Thoracic aorta (tissue), 2 donors: Measurements from ENCODE around the gene SH3TC1. TPM values are rescaled to one million over a fixed set of nuclear protein-coding genes. Genes with fewer than 3 reads are reported as not detected.

Experiments
- ATAC-seq: fragments of 150-250 bp; one replicate; pipeline ENCODE4 v1.8.0; 2017; ENCODE audit warnings: low read depth; ENCODE audit not compliant: insufficient number of reproducible peaks, low FRiP score
- DNase-seq: peaks from one replicate; pipeline ENCODE4 v3.0.0-alpha.2; 2020; ENCODE audit warnings: low spot score
- H3K27ac ChIP-seq, 2 donors: fragments of 200-600 bp; sonication (generic); 1 replicate in 1 of 2; 2 replicates in 1 of 2; pipeline ENCODE4 v1.5.1; 2016; ENCODE audit warnings: mild to moderate bottlenecking in 2 of 2, moderate library complexity in 2 of 2
- H3K27me3 ChIP-seq: fragments of 200-600 bp; sonication (generic); replicated peaks from 2 replicates; pipeline ENCODE4 v1.6.0; 2016; ENCODE audit warnings: mild to moderate bottlenecking; ENCODE audit not compliant: insufficient read depth
- H3K36me3 ChIP-seq: fragments of 200-600 bp; sonication (generic); one replicate; pipeline ENCODE4 v1.5.1; 2016
- H3K4me1 ChIP-seq, 2 donors: fragments of 200-600 bp; sonication (generic); 1 replicate in 1 of 2; 2 replicates in 1 of 2; pipeline versions ENCODE4 v1.5.1 to v1.6.0; 2016; ENCODE audit warnings: low read depth in 2 of 2, mild to moderate bottlenecking in 1 of 2; ENCODE audit not compliant: control insufficient read depth in 1 of 2
- H3K4me3 ChIP-seq: fragments of 200-600 bp; sonication (generic); 2 replicates; pipeline ENCODE4 v1.5.1; 2016; ENCODE audit warnings: mild to moderate bottlenecking
- H3K9me3 ChIP-seq: fragments of 200-600 bp; sonication (generic); 2 replicates; pipeline ENCODE4 v1.5.1; 2016
- total RNA-seq, 2 donors: library from RNA; depleted of rRNA; stranded (reverse); fragments of >200 nt; gene quantifications; one replicate each; pipeline versions ENCODE4 v1.1.0 to v1.2.3, GENCODE V29; 2016
- TF ChIP-seq, protein P1 (sequence below): fragments of 200-600 bp; sonication (generic); IDR thresholded peaks from one replicate; pipeline ENCODE4 v1.5.1; 2019; ENCODE audit warnings: antibody characterized with exemption

SH3TC1 gene
- total RNA-seq, 2 donors from 2014 or later, result 63.2 to 68.6 TPM

GRCh38 chr4:8228319-8229250, 29.5 kb downstream of the SH3TC1 start:
- Histone ChIP-seq H3K4me3 (peak overlapping the region; percentile 32), H3K27me3 (no peaks in the 10 kb centered on the region), H3K4me1 (peaks cover 8 to 25% of the 10 kb centered on the region in 2 donors), H3K27ac (no peak overlapping the region), H3K9me3 (no peaks in the 10 kb centered on the region), H3K36me3 (no peaks in the 10 kb centered on the region)
- peak; percentile 58 for ATAC-seq
- TF ChIP-seq, protein P1, sequence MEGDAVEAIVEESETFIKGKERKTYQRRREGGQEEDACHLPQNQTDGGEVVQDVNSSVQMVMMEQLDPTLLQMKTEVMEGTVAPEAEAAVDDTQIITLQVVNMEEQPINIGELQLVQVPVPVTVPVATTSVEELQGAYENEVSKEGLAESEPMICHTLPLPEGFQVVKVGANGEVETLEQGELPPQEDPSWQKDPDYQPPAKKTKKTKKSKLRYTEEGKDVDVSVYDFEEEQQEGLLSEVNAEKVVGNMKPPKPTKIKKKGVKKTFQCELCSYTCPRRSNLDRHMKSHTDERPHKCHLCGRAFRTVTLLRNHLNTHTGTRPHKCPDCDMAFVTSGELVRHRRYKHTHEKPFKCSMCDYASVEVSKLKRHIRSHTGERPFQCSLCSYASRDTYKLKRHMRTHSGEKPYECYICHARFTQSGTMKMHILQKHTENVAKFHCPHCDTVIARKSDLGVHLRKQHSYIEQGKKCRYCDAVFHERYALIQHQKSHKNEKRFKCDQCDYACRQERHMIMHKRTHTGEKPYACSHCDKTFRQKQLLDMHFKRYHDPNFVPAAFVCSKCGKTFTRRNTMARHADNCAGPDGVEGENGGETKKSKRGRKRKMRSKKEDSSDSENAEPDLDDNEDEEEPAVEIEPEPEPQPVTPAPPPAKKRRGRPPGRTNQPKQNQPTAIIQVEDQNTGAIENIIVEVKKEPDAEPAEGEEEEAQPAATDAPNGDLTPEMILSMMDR, result no peak
- no peak for DNase-seq

DNA sequence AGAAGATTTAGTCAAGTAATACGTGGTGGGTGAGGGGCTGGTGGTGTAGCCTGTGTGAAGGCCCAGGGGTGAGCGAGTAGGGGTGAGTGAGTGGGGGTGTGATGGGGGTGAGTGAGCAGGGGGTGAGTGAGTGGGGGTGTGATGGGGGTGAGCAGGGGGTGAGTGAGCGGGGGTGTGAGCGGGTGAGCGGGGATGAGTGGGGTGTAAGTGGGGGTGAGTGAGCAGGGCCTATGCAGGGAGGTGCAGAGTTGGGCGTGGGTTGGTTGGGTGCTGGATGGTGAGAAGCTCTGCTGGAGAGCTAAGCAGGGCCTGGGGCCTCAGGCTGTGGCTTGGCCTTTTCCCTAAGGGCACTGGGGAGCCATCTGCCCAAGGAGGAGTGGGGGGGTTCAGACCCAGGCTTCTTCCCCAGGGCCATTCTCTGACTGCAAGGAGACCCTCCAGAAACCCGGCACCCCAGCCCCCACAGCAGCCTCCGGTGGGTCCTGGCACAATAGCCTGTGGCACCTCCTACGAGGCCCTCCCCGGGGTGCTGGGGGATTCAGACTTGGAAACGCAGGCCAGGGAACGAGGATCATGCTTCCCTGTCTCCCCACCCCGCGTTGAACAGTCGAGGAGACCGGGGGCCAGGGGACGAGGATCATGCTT, 30.4 kb downstream of the SH3TC1 start:
- Histone ChIP-seq H3K4me1 (peaks cover 8 to 25% of the 10 kb centered on the region in 2 donors), H3K9me3 (no peaks in the 10 kb centered on the region), H3K36me3 (peaks cover under 1% of the 10 kb centered on the region), H3K27me3 (no peaks in the 10 kb centered on the region), H3K4me3 (no peak overlapping the region), H3K27ac (no peak overlapping the region)
- DNase-seq, result no peak
- TF ChIP-seq, protein P1, result no peak
- no peak for ATAC-seq

- Histone ChIP-seq H3K27ac (no peak overlapping the region), H3K9me3 (no peaks in the 10 kb centered on the region), H3K4me3 (no peak overlapping the region), H3K4me1 (peaks cover 8 to 25% of the 10 kb centered on the region in 2 donors), H3K27me3 (no peaks in the 10 kb centered on the region), H3K36me3 (peaks cover 2% of the 10 kb centered on the region)
- DNase-seq (no peak), ATAC-seq (no peak)
- TF ChIP-seq, protein P1, result no peak
Observed at GRCh38 chr4:8230033-8230432, 30.9 kb downstream of the SH3TC1 start.

DNA sequence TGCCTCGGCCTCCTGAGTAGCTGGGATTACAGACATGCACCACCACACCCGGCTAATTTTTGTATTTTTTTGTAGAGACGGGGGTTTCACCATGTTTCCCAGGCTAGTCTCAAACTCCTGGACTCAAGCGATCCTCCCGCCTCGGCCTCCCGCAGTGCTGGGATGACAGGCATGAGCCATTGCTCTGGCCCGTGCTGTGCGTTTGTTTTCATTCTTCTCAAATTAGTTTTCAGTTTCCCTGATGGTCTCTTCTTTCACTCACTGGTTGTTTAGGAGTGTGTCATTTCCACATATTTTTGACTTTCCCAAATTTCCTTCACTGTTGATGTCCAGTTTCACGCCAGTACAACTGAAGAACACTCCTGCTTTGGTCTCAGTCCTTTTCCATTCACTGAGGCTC, 31.8 kb downstream of the SH3TC1 start:
- no peak overlapping the region for H3K27ac ChIP-seq
- peaks cover 8 to 25% of the 10 kb centered on the region in 2 donors for H3K4me1 ChIP-seq
- no peaks in the 10 kb centered on the region for H3K27me3 ChIP-seq
- ATAC-seq (no peak), DNase-seq (no peak)
- H3K9me3 ChIP-seq, result no peaks in the 10 kb centered on the region
- TF ChIP-seq, protein P1, result no peak
- no peak overlapping the region for H3K4me3 ChIP-seq
- H3K36me3 ChIP-seq, result peaks cover 2% of the 10 kb centered on the region

- Histone ChIP-seq H3K4me1 (peaks cover 8 to 19% of the 10 kb centered on the region in 2 donors), H3K27ac (no peak overlapping the region), H3K9me3 (no peaks in the 10 kb centered on the region), H3K27me3 (no peaks in the 10 kb centered on the region), H3K36me3 (peaks cover 2% of the 10 kb centered on the region), H3K4me3 (no peak overlapping the region)
- DNase-seq (no peak), ATAC-seq (no peak)
- TF ChIP-seq, protein P1, result no peak
Observed at GRCh38 chr4:8231551-8232049, 32.5 kb downstream of the SH3TC1 start.
